Lung (tissue), 12 donors: ENCODE results near the gene KRT86. TPM values are rescaled to one million over a fixed set of nuclear protein-coding genes. Genes with fewer than 3 reads are reported as not detected.
A peak's percentile ranks its signal among the peaks of the same experiment; 100 is the strongest.

Source experiments
- ATAC-seq: fragments of 200-7000 bp; cut with Tn5 transposase; one replicate; pipeline ENCODE4 v1.9.1; 2020; ENCODE audit warnings: moderate number of reproducible peaks; ENCODE audit not compliant: insufficient read depth, low FRiP score
- DNase-seq, 3 donors: peaks; one replicate each; pipeline ENCODE4 v3.0.0-alpha.2; 2013 to 2017
- H3K27ac ChIP-seq, 2 donors: one replicate each; pipeline ENCODE4 v1.5.1; 2013; ENCODE audit warnings: mild to moderate bottlenecking in 2 of 2, moderate library complexity in 2 of 2, control low read depth in 1 of 2, inconsistent platforms in 1 of 2, low read depth in 1 of 2, low read length in 1 of 2
- H3K27me3 ChIP-seq, 3 donors: one replicate each; pipeline ENCODE4 v1.5.1; 2013; ENCODE audit warnings: low read length in 2 of 3; ENCODE audit not compliant: control insufficient read depth in 3 of 3, insufficient read depth in 3 of 3
- H3K36me3 ChIP-seq, 4 donors: one replicate each; pipeline ENCODE4 v1.5.1; 2013; ENCODE audit warnings: low read length in 4 of 4, mild to moderate bottlenecking in 1 of 4, moderate library complexity in 1 of 4; ENCODE audit not compliant: control insufficient read depth in 4 of 4, insufficient read depth in 4 of 4
- H3K4me1 ChIP-seq, 5 donors: one replicate each; pipeline ENCODE4 v1.5.1; 2013; ENCODE audit warnings: low read length in 5 of 5, mild to moderate bottlenecking in 2 of 5, moderate library complexity in 1 of 5; ENCODE audit not compliant: control insufficient read depth in 5 of 5, insufficient read depth in 5 of 5
- H3K4me3 ChIP-seq: one replicate; pipeline ENCODE4 v1.5.1; 2013; ENCODE audit warnings: mild to moderate bottlenecking, control low read depth, moderate library complexity
- H3K9ac ChIP-seq, 2 donors: one replicate each; pipeline ENCODE4 v1.5.1; 2013; ENCODE audit warnings: low read length in 2 of 2, control low read depth in 1 of 2; ENCODE audit not compliant: insufficient read depth in 1 of 2
- H3K9me3 ChIP-seq, 4 donors: one replicate each; pipeline ENCODE4 v1.5.1; 2013; ENCODE audit warnings: low read length in 3 of 4, mild to moderate bottlenecking in 1 of 4, moderate library complexity in 1 of 4; ENCODE audit not compliant: control insufficient read depth in 4 of 4, insufficient read depth in 3 of 4
- WGBS, 2 donors: extraction: QIAGEN DNeasy Blood & Tissue Kit; methylation state at CpG; one replicate each; pipeline ENCODE4 v1.1.7; 2013; 5-methylcytosine and 5-hydroxymethylcytosine counted together
- polyA plus RNA-seq, 2 donors: library from polyadenylated mRNA; stranded (reverse); fragments of 200-250 nt; gene quantifications; one replicate each; pipeline ENCODE4 v1.2.1, GENCODE V29; 2013
- total RNA-seq, 2 donors: library from RNA; depleted of rRNA in 1 of 2; stranded (reverse); fragments of >200 nt in 1 of 2; gene quantifications; one replicate each; pipeline ENCODE4 v1.2.1, GENCODE V29; 2014 to 2021
- TF ChIP-seq, protein P1 (sequence below): IDR thresholded peaks from 2 replicates; pipeline ENCODE4 v1.5.1; 2012; ENCODE audit warnings: mild to moderate bottlenecking; ENCODE audit errors: control extremely low read depth, extremely low read depth
- donor health status: control.
- donor health status: control.
- donor health status: Bipolar disorder and iron deficiency.
- donor health status: healthy.
- donor health status: DM: yes; HTN: yes; CAD: no.

The KRT86 gene
- total and polyA plus RNA-seq, 4 donors, result 0.11 to 1.1 (median 0.31) TPM; not detected in 1

GRCh38 chr12:52278575-52279421, 4.4 kb downstream of the KRT86 start:
- Histone ChIP-seq H3K27me3 (peaks cover 0 to 14% (median 2%) of the 10 kb centered on the region in 3 donors), H3K9me3 (no peaks in the 10 kb centered on the region), H3K4me1 (peaks cover 0 to 26% (median 0%) of the 10 kb centered on the region in 5 donors), H3K4me3 (no peak overlapping the region), H3K36me3 (no peaks in the 10 kb centered on the region), H3K9ac (no peak overlapping the region), H3K27ac (peak overlapping the region in 1 of 2 donors; percentile 78)
- DNase-seq (peak; percentile 68 to 83 (median 79)), ATAC-seq (peak; percentile 80)
- TF ChIP-seq, protein P1, sequence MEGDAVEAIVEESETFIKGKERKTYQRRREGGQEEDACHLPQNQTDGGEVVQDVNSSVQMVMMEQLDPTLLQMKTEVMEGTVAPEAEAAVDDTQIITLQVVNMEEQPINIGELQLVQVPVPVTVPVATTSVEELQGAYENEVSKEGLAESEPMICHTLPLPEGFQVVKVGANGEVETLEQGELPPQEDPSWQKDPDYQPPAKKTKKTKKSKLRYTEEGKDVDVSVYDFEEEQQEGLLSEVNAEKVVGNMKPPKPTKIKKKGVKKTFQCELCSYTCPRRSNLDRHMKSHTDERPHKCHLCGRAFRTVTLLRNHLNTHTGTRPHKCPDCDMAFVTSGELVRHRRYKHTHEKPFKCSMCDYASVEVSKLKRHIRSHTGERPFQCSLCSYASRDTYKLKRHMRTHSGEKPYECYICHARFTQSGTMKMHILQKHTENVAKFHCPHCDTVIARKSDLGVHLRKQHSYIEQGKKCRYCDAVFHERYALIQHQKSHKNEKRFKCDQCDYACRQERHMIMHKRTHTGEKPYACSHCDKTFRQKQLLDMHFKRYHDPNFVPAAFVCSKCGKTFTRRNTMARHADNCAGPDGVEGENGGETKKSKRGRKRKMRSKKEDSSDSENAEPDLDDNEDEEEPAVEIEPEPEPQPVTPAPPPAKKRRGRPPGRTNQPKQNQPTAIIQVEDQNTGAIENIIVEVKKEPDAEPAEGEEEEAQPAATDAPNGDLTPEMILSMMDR, result peak; percentile 90
- 20 to 22% methylated on average over 32 of the region's 32 CpGs for WGBS, 2 donors

DNA sequence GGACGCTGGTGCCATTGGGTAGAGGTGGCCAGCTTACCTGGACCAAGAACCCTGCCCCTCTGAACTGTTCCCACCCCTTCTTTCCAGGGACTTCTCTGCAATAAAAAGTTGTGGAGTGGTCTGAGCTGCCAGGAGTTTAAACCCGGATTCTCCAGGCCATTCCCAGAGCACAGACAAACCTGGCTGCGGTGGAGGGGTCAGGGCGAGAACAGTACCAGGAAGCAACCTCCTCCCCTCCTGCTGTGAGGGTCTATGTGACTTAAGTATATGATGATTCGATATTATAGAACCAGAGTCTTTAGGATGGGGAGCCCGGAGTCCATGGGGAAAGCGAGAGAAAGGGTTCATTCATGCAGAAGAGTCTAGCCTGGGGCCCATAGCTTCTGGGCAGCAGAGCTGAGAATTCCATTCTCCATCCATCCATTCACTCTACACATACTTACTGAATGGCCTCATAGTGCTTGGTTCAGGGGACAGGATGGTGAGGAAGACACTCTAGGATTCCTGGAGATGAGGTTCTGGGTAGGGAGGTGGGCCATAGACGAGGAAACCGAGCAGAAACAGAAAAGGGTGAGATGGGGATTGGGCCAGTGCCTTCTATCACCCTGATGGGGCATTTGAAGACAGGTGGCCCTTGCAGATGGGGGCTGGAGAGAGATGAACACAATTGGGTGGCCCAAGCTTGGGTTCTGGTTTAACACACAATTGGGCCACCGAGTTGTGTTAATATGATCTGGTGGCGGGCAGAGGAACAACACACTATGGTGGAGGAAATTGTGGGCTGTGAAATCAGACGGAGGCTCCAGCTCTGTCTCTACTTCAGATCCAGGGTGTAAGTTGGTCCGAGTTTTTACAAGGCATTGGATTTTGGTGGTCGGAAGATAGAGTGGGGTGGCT, 5.2 kb downstream of the KRT86 start:
- WGBS, 2 donors, result 80 to 81% methylated on average over 14 of the region's 14 CpGs
- H3K27me3 ChIP-seq, result peaks cover 0 to 9% (median 2%) of the 10 kb centered on the region in 3 donors
- ATAC-seq, result no peak
- H3K4me3 ChIP-seq, result no peak overlapping the region
- TF ChIP-seq, protein P1, result no peak
- no peak for DNase-seq
- no peaks in the 10 kb centered on the region for H3K9me3 ChIP-seq
- H3K36me3 ChIP-seq, result no peaks in the 10 kb centered on the region
- peaks cover 0 to 26% (median 0%) of the 10 kb centered on the region in 5 donors for H3K4me1 ChIP-seq
- peak overlapping the region in 1 of 2 donors; percentile 78 for H3K27ac ChIP-seq
- no peak overlapping the region for H3K9ac ChIP-seq

GRCh38 chr12:52280319-52280795, 5.9 kb downstream of the KRT86 start:
- TF ChIP-seq, protein P1, result no peak
- Histone ChIP-seq H3K9ac (no peak overlapping the region), H3K36me3 (no peaks in the 10 kb centered on the region), H3K27ac (peak overlapping the region in 1 of 2 donors; percentile 94), H3K4me3 (no peak overlapping the region), H3K4me1 (peaks cover 0 to 26% (median 0%) of the 10 kb centered on the region in 5 donors), H3K27me3 (peaks cover 0 to 6% (median 0%) of the 10 kb centered on the region in 3 donors), H3K9me3 (no peaks in the 10 kb centered on the region)
- ATAC-seq, result peak; percentile 59
- peak in 2 of 3 donors; percentile 30 to 32 for DNase-seq
- WGBS, 2 donors, result 40 to 58% methylated on average over 3 of the region's 3 CpGs
